Right hindlimb (tissue), 1 donor: ENCODE measurements around the gene RBM4.

Experiments used
- DNase-seq: peaks from one replicate; pipeline ENCODE4 v3.0.0-alpha.2; 2018

Gene RBM4

GRCh38 chr11:66659763-66660162, 21.3 kb downstream of the RBM4 start:
- DNase-seq, result no peak

GRCh38 chr11:66663741-66664296, 25.3 kb downstream of the RBM4 start:
- no peak for DNase-seq

- DNase-seq, result no peak
These were observed 26.9 kb downstream of the RBM4 start for GRCh38 chr11:66665369-66665768.

- no peak for DNase-seq
These were observed 32.3 kb downstream of the RBM4 start for GRCh38 chr11:66670816-66671215.

GRCh38 chr11:66674964-66675602, 36.6 kb downstream of the RBM4 start:
- no peak for DNase-seq

GRCh38 chr11:66676282-66676919, 37.9 kb downstream of the RBM4 start:
- no peak for DNase-seq

- no peak for DNase-seq
These were observed 38.6 kb downstream of the RBM4 start for GRCh38 chr11:66676931-66677598.

- DNase-seq, result peak; percentile 98
These were observed 39.3 kb downstream of the RBM4 start, which contains the start of gene RBM4B for GRCh38 chr11:66677599-66678375. RBM4B (minus strand) TSS chr11:66677887; CDS start chr11:66677079, 808 bp downstream.

GRCh38 chr11:66680966-66681645, 42.6 kb downstream of the RBM4 start:
- DNase-seq, result no peak

- DNase-seq, result no peak
These were observed 45.4 kb downstream of the RBM4 start for GRCh38 chr11:66683877-66684276.

- DNase-seq, result no peak
These were observed 46.1 kb downstream of the RBM4 start for GRCh38 chr11:66684635-66685034.

- no peak for DNase-seq
These were observed 47.0 kb downstream of the RBM4 start for GRCh38 chr11:66685276-66686099.

- DNase-seq, result no peak
These were observed 47.7 kb downstream of the RBM4 start for GRCh38 chr11:66686100-66686785.

- DNase-seq, result no peak
These were observed 48.6 kb downstream of the RBM4 start for GRCh38 chr11:66686801-66687750.

GRCh38 chr11:66687831-66688281, 49.4 kb downstream of the RBM4 start:
- no peak for DNase-seq

- no peak for DNase-seq
These were observed 50.3 kb downstream of the RBM4 start for GRCh38 chr11:66688561-66689534.

- no peak for DNase-seq
These were observed 51.4 kb downstream of the RBM4 start for GRCh38 chr11:66689661-66690590.
